ENCODE measurements around the gene CR1. TPM values are rescaled to one million over a fixed set of nuclear protein-coding genes. Genes with fewer than 3 reads are reported as not detected.

Gene CR1
- polyA plus RNA-seq, 3 donors, result 11.3 to 30.8 (median 26.5) TPM

DNA sequence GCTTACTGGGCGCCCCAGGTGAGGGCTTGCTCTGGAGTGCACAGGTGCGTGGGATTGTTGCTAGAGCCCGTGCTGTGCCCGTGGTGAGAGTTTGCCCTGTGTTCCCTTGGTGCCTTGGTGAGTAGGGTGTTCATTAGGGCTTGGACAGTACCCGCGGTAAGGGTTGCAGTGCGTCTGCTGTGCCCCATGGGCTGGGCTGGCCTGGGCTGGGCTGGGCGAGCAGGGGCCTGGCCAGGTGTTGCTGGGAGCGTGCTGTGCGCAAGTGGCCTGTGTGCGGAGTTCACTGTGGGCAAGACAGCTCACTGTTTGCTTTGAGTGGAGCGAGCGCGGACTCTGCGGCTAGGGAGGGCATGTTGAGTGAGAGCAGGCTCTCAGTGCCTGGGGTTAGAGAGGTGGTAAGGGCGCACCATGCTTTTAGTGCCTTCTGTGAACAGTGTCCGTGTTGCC lies 149.7 kb downstream of the CR1 start:
- H3K36me3 ChIP-seq (replicated peaks in 1 of 2; ENCODE audit: control insufficient read depth in 1 of 2, insufficient read depth in 2 of 2, low read length in 2 of 2), result peaks cover 0 to 18% of the 10 kb centered on the region in 2 donors
- peak overlapping the region; percentile 88 to 91 for H3K4me3 Mint-ChIP-seq
- H3K9ac ChIP-seq (ENCODE audit: insufficient read depth, low read length, poor library complexity, severe bottlenecking), result peak overlapping the region; percentile 62
- peak overlapping the region; percentile 81 for H2AFZ ChIP-seq (ENCODE audit: insufficient read depth, low read depth, low read length, poor library complexity, severe bottlenecking)
- peaks cover 19% of the 10 kb centered on the region for H3K4me1 Mint-ChIP-seq
- H3K27ac Mint-ChIP-seq, result peak overlapping the region in 5 of 7 donors; percentile 7 to 75 (median 37)
- H3K27me3 Mint-ChIP-seq (ENCODE audit: low read depth in 3 of 3), result peaks cover 6 to 10% (median 7%) of the 10 kb centered on the region in 3 donors
- peaks cover 11 to 17% of the 10 kb centered on the region in 2 donors for H3K4me1 ChIP-seq (ENCODE audit: control insufficient read depth in 1 of 2, insufficient read depth in 2 of 2, low read length in 2 of 2)
- H3K9me3 ChIP-seq (replicated peaks in 1 of 2; ENCODE audit: control insufficient read depth in 1 of 2, insufficient read depth in 1 of 2, low read length in 2 of 2), result no peaks in the 10 kb centered on the region
- peaks cover 0 to 4% of the 10 kb centered on the region in 2 donors for H3K27me3 ChIP-seq (ENCODE audit: control insufficient read depth in 2 of 2, insufficient read depth in 2 of 2, low read length in 2 of 2)
- no peaks in the 10 kb centered on the region for H4K20me1 ChIP-seq (ENCODE audit: insufficient read depth, low read length)
- intact Hi-C loops (cut with micrococcal nuclease), result no loop called here
- TF ChIP-seq, protein P1, sequence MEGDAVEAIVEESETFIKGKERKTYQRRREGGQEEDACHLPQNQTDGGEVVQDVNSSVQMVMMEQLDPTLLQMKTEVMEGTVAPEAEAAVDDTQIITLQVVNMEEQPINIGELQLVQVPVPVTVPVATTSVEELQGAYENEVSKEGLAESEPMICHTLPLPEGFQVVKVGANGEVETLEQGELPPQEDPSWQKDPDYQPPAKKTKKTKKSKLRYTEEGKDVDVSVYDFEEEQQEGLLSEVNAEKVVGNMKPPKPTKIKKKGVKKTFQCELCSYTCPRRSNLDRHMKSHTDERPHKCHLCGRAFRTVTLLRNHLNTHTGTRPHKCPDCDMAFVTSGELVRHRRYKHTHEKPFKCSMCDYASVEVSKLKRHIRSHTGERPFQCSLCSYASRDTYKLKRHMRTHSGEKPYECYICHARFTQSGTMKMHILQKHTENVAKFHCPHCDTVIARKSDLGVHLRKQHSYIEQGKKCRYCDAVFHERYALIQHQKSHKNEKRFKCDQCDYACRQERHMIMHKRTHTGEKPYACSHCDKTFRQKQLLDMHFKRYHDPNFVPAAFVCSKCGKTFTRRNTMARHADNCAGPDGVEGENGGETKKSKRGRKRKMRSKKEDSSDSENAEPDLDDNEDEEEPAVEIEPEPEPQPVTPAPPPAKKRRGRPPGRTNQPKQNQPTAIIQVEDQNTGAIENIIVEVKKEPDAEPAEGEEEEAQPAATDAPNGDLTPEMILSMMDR (IDR thresholded peaks at IDR 0.05), result no peak
- 90% methylated on average over 16 of the region's 17 CpGs for WGBS (ENCODE audit: insufficient coverage)
- no peaks in the 10 kb centered on the region for H3K79me2 ChIP-seq (ENCODE audit: insufficient read depth, low read length)
- no peak overlapping the region for H3K27ac ChIP-seq (ENCODE audit: low read depth in 1 of 2, low read length in 2 of 2)
- peaks cover 18 to 25% of the 10 kb centered on the region in 2 donors for H3K36me3 Mint-ChIP-seq
- peak overlapping the region; percentile 78 for H3K4me2 ChIP-seq (replicated peaks; ENCODE audit: extremely low read depth, low read length, poor library complexity, severe bottlenecking)
- H3K4me3 ChIP-seq (replicated peaks in 1 of 3; ENCODE audit: low read depth in 2 of 3, low read length in 3 of 3), result peak overlapping the region in 1 of 3 experiments; percentile 80
- peaks cover 0 to 2% (median 0%) of the 10 kb centered on the region in 7 donors for H3K9me3 Mint-ChIP-seq
- DNase-seq, result no peak

DNA sequence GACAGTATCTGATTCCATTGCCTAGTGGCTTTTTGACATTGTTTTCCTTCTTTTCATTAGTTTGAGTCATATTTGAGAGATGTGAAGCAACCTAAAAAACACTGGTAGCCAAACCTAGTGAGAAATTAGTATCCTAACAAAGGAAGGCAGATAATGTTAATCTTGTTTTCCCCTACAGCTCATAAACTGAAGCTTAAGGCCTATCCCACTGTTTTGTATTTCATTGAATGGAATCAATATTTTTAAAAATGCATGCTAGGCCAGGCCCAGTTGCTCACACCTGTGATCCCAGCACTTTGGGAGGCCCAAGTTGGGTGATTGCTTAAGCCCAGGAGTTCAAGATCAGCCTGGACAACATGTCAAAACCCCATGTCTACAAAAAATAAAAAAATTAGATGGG lies 150.2 kb downstream of the CR1 start:
- Histone ChIP-seq H3K79me2 (ENCODE audit: insufficient read depth, low read length) (no peaks in the 10 kb centered on the region), H3K9ac (ENCODE audit: insufficient read depth, low read length, poor library complexity, severe bottlenecking) (no peak overlapping the region), H3K36me3 (replicated peaks in 1 of 2; ENCODE audit: control insufficient read depth in 1 of 2, insufficient read depth in 2 of 2, low read length in 2 of 2) (peaks cover 0 to 13% of the 10 kb centered on the region in 2 donors), H4K20me1 (ENCODE audit: insufficient read depth, low read length) (no peaks in the 10 kb centered on the region), H3K27me3 (ENCODE audit: control insufficient read depth in 2 of 2, insufficient read depth in 2 of 2, low read length in 2 of 2) (peaks cover 0 to 4% of the 10 kb centered on the region in 2 donors), H3K27ac (ENCODE audit: low read depth in 1 of 2, low read length in 2 of 2) (no peak overlapping the region), H3K4me2 (replicated peaks; ENCODE audit: extremely low read depth, low read length, poor library complexity, severe bottlenecking) (no peak overlapping the region), H2AFZ (ENCODE audit: insufficient read depth, low read depth, low read length, poor library complexity, severe bottlenecking) (no peak overlapping the region), H3K4me1 (ENCODE audit: control insufficient read depth in 1 of 2, insufficient read depth in 2 of 2, low read length in 2 of 2) (peaks cover 11 to 17% of the 10 kb centered on the region in 2 donors), H3K9me3 (replicated peaks in 1 of 2; ENCODE audit: control insufficient read depth in 1 of 2, insufficient read depth in 1 of 2, low read length in 2 of 2) (no peaks in the 10 kb centered on the region), H3K4me3 (replicated peaks in 1 of 3; ENCODE audit: low read depth in 2 of 3, low read length in 3 of 3) (no peak overlapping the region)
- Mint-ChIP-seq H3K4me3 (no peak overlapping the region), H3K27me3 (ENCODE audit: low read depth in 3 of 3) (peaks cover 6 to 10% (median 7%) of the 10 kb centered on the region in 3 donors), H3K9me3 (peaks cover 0 to 2% (median 0%) of the 10 kb centered on the region in 7 donors), H3K36me3 (peaks cover 13 to 20% of the 10 kb centered on the region in 2 donors), H3K27ac (peak overlapping the region in 2 of 7 donors; percentile 37 to 58), H3K4me1 (peaks cover 19% of the 10 kb centered on the region)
- TF ChIP-seq, protein P1 (IDR thresholded peaks at IDR 0.05), result no peak
- intact Hi-C loops (cut with micrococcal nuclease), result no loop called here
- no peak for DNase-seq

All from CD14-positive monocyte (primary cell).